Small intestine (tissue), 7 donors: ENCODE results near the gene KRT3. TPM values are rescaled to one million over a fixed set of nuclear protein-coding genes. Genes with fewer than 3 reads are reported as not detected.

Experiments
- DNase-seq, 2 donors: peaks; one replicate each; pipeline versions ENCODE4 v3.0.0 to v3.0.0-alpha.2; 2013
- FAIRE-seq: peaks from 2 replicates; lab custom pipeline; 2012; peaks lifted over from hg19 to GRCh38; lab: Jason Lieb, UNC
- H3K27ac ChIP-seq, 3 donors: one replicate each; pipeline ENCODE4 v1.5.1; 2013; ENCODE audit warnings: low read length in 2 of 3, mild to moderate bottlenecking in 2 of 3, control low read depth in 1 of 3, inconsistent platforms in 1 of 3, low read depth in 1 of 3, moderate library complexity in 1 of 3
- H3K27me3 ChIP-seq, 3 donors: one replicate each; pipeline ENCODE4 v1.6.1; 2013; ENCODE audit warnings: low read length in 3 of 3, inconsistent platforms in 1 of 3; ENCODE audit not compliant: control insufficient read depth in 3 of 3, insufficient read depth in 3 of 3
- H3K36me3 ChIP-seq, 3 donors: one replicate each; pipeline ENCODE4 v1.6.1; 2013; ENCODE audit warnings: low read length in 3 of 3, inconsistent platforms in 1 of 3, low read depth in 1 of 3, mild to moderate bottlenecking in 1 of 3, moderate library complexity in 1 of 3; ENCODE audit not compliant: control insufficient read depth in 3 of 3, insufficient read depth in 2 of 3
- H3K4me1 ChIP-seq, 3 donors: one replicate each; pipeline ENCODE4 v1.6.1; 2013; ENCODE audit warnings: low read length in 2 of 3, inconsistent platforms in 1 of 3, low read depth in 1 of 3, mild to moderate bottlenecking in 1 of 3, moderate library complexity in 1 of 3; ENCODE audit not compliant: control insufficient read depth in 3 of 3, insufficient read depth in 2 of 3
- H3K4me3 ChIP-seq, 3 donors: one replicate each; pipeline ENCODE4 v1.5.1; 2013; ENCODE audit warnings: low read length in 3 of 3, control low read depth in 1 of 3, inconsistent platforms in 1 of 3, low read depth in 1 of 3, mild to moderate bottlenecking in 1 of 3, moderate library complexity in 1 of 3
- H3K9me3 ChIP-seq, 2 donors: one replicate each; pipeline ENCODE4 v1.6.1; 2013; ENCODE audit warnings: low read depth in 1 of 2, low read length in 1 of 2; ENCODE audit not compliant: control insufficient read depth in 2 of 2, insufficient read depth in 1 of 2
- WGBS, 3 donors: extraction: QIAGEN DNeasy Blood & Tissue Kit; methylation state at CpG; one replicate each; pipeline ENCODE4 v1.1.7; 2013; 5-methylcytosine and 5-hydroxymethylcytosine counted together
- polyA plus RNA-seq, 4 donors: library from polyadenylated mRNA; stranded (reverse) in 3 of 4; unstranded in 1 of 4; fragments of 200-250 nt in 3 of 4; fragments of 120-200 nt in 1 of 4; gene quantifications; one replicate each; pipeline versions ENCODE4 v1.2.1 to v1.2.3, GENCODE V29; 2013
- donor health status: healthy with polysubstance abuse.
- donor health status: control.
- donor health status: control.
- donor health status: Bipolar disorder and iron deficiency.
- donor health status: healthy.

KRT3 gene
- polyA plus RNA-seq, 4 donors: not detected

DNA sequence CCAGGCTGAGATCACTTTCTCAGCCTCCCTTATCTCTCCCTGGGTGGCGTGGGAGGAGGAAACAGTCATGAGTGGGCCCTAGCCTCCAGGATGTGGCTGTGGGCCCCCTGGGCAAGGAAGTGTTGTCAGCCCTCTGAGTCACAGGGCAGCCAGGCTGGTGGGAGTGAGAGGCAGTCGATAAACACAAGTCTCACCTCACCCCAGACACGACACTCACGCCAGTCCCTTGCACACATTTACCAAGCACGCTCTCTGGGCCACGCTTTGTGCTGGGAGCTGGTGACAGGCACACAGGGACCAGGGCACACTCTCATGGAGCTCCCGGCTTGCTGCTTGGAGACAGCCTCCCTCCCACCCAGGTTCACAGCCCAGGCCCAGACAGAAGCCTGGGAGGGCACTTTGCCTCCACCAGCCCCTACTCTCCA is 40.1 kb upstream of the KRT3 start:
- WGBS, 3 donors: 58 to 82% (median 63%) methylated on average over 7 of the region's 7 CpGs
- no peak overlapping the region for H3K4me3 ChIP-seq
- H3K4me1 ChIP-seq: peaks cover 0 to 4% (median 0%) of the 10 kb centered on the region in 3 donors
- FAIRE-seq: no peak
- H3K36me3 ChIP-seq: no peaks in the 10 kb centered on the region
- no peaks in the 10 kb centered on the region for H3K9me3 ChIP-seq
- H3K27me3 ChIP-seq: peaks cover 0 to 5% (median 2%) of the 10 kb centered on the region in 3 donors
- DNase-seq: no peak
- H3K27ac ChIP-seq: no peak overlapping the region

DNA sequence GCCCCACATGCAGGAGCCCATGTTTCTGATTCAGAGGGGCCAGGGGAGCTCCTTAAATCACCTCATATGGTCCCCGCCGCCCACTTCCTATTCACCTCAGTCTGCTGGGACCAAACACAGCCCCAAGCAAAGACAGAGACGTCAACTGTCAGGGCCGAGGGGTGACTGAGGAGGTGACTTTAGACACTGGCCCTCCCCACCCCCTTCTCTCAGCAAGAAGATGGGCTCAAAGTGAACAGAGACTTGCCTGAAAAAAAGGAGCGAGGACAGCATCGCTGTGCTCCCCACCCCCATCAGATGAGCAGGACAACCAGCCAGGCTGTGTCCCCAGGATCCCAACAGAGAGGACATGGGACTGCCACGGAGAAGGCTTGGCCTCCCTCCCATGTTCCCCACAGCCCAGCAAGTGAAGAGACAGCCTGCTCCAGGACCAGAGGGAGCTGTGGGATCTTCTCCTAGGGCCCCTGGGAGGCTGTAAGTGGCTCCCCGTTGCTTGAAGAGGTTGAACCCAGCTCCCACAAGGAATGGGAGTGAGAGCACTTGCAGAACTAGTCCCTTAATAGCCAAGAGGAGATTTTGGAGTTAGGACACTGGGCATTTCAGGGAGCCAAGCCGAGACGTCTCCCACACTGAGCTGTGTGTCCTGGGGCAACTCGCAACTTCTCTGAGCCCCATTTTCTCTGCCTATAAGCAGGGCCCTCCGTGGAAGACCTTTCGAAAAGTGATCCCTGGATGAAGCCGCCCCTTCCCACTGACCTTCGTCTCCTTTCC is 39.5 kb upstream of the KRT3 start:
- 76 to 82% (median 78%) methylated on average over 15 of the region's 15 CpGs for WGBS, 3 donors

DNA sequence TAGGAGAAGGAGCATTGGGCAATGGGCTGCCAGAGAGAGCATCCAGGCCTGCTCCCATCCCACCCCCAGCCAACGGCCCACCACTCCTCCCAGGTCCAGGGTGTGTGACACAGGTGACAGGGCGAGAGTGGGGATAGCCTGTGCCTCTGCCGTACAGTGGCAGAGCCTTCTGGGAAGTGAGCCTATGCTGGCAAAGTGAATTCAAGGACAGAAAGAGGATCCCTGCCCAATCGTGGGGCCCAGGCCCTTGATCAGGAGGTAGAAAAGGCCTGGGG is 38.7 kb upstream of the KRT3 start:
- Histone ChIP-seq H3K27ac (no peak overlapping the region), H3K4me3 (no peak overlapping the region), H3K9me3 (no peaks in the 10 kb centered on the region), H3K27me3 (peaks cover 0 to 3% (median 2%) of the 10 kb centered on the region in 3 donors), H3K36me3 (no peaks in the 10 kb centered on the region), H3K4me1 (peaks cover 0 to 4% (median 0%) of the 10 kb centered on the region in 3 donors)
- 51 to 68% (median 55%) methylated on average over 4 of the region's 4 CpGs for WGBS, 3 donors
- DNase-seq (no peak), FAIRE-seq (no peak)

More for the DNA sequence above, 39.5 kb upstream of the KRT3 start:
- Histone ChIP-seq H3K4me1 (peaks cover 0 to 4% (median 0%) of the 10 kb centered on the region in 3 donors), H3K27ac (no peak overlapping the region), H3K27me3 (peaks cover 0 to 3% (median 2%) of the 10 kb centered on the region in 3 donors), H3K4me3 (no peak overlapping the region), H3K36me3 (no peaks in the 10 kb centered on the region), H3K9me3 (no peaks in the 10 kb centered on the region)
- DNase-seq: no peak
- no peak for FAIRE-seq

DNA sequence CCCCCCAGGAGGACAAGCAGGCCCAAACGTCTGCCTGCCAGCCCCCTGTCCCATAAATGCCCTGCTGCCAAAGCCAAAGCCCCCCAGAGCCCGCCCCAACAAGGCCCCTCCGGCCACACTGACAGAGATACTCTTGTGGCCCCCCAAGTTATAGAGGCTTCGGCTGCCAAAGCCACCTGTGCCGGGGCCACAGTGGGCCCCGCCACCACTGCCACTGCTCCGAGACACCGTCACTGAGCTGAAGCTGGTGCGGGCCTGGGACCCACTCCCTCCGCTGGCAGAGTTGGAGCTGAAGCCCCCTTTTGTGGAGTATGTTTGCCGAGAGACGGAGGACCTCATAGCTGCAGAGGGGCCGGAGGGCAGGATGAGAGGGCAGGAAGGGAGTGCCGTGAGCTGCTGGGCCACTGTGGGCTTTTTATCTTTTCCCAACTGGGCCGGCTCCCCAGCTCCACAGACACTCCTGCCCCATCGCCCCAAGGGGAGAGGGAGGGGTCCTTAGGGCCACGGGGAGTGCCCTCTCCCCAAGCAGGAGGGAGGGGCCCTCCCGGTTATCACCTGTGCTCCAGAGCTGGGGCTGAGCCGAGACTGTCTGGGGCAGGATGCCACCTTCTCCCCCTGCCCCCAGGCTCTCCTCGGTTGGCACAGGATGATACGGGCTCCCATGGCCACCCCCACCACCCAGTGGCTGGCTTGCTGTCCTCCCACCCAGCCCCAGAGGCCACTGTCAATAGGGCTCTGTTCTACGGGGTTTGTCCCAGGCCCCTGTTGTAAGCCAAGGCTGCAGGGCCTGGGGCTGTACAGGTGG is 38.2 kb upstream of the KRT3 start, which contains the start of gene KRT79:
Gene KRT79 (minus strand): TSS at position 390 of the 805 bp plus-strand sequence. CDS start 51 bp downstream, at position 339.
- Histone ChIP-seq H3K36me3 (no peaks in the 10 kb centered on the region), H3K4me3 (no peak within 1 kb of the TSS), H3K27ac (no peak within 1 kb of the TSS), H3K4me1 (peaks cover 0 to 4% (median 0%) of the 10 kb centered on the region in 3 donors), H3K9me3 (no peaks in the 10 kb centered on the region), H3K27me3 (peaks cover 0 to 3% (median 2%) of the 10 kb centered on the region in 3 donors)
- 76 to 81% (median 76%) methylated on average over 20 to 22 of the region's 22 CpGs for WGBS, 3 donors
- DNase-seq (no peak), FAIRE-seq (no peak)

DNA sequence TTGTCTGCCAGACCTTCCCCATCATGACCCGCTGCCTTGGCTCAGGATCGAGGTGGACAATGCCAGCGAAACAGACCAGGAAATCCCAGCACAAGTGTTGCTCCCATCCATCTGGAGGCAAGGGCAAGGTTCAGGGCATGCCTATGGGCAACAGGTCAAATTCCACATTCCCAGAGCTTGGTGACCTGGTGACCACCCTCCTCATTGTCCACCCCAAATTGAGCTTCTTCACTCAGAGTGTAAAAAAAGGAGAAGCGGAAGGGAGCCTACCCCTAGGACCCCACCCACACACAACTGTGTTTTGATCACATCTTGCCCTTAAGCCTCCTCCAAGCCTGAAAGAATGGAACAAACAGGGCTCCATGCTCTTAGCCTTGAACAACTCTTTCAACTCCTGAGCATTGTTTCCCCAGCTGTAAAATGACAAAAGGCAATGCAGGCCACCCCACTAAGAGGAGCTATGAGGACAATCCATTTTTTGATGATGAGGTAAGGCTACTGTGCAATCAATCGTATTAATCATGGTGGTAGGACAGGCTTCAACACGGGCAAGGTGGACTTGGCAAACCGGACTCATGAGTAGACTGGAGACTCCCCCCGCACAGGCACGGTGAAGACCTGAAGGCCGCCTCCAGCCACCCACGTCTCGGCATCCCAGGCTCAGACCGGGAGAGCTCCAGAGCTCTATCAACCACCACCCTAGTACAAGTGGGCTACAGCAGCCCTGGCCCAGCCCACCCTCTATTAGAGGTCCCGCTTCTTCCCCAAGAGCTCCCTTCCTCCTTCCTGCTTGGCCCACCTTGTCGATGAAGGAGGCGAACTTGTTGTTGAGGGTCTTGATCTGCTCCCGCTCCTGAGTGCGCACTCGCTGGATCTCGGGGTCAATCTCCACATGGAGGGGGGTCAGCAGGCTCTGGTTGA is 37.3 kb upstream of the KRT3 start:
- Histone ChIP-seq H3K4me1 (peaks cover 0 to 4% (median 0%) of the 10 kb centered on the region in 3 donors), H3K9me3 (no peaks in the 10 kb centered on the region), H3K27ac (no peak overlapping the region), H3K36me3 (no peaks in the 10 kb centered on the region), H3K4me3 (no peak overlapping the region), H3K27me3 (peaks cover 0 to 3% (median 2%) of the 10 kb centered on the region in 3 donors)
- WGBS, 3 donors: 83 to 86% (median 84%) methylated on average over 17 to 20 of the region's 20 CpGs
- DNase-seq (peak; percentile 25 to 66), FAIRE-seq (no peak)

DNA sequence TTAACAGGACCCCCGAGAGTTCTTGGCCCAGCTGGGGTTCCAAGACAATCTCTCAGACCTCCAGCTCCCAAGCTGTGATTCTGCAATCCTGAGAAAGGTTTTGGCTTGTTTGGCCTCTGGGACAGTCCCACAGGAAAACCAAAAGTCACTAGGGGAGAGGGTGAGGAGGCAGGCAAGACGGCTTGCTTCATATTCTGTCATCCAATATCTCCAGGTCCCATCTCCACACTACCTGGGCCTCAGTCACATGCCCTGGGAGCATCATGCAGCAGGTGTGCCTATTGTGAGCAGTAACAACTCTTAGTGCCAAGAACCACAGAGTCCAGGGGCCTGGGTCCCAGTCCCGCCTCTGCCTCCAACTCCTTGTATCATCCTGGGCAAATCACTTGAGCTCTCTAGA is 36.5 kb upstream of the KRT3 start:
- H3K4me3 ChIP-seq: no peak overlapping the region
- H3K27ac ChIP-seq: no peak overlapping the region
- DNase-seq (no peak), FAIRE-seq (no peak)
- H3K36me3 ChIP-seq: no peaks in the 10 kb centered on the region
- H3K4me1 ChIP-seq: peaks cover 0 to 4% (median 0%) of the 10 kb centered on the region in 3 donors
- H3K9me3 ChIP-seq: no peaks in the 10 kb centered on the region
- peaks cover 0 to 2% (median 0%) of the 10 kb centered on the region in 3 donors for H3K27me3 ChIP-seq
- 56 to 65% (median 59%) methylated on average over 3 of the region's 3 CpGs for WGBS, 3 donors

DNA sequence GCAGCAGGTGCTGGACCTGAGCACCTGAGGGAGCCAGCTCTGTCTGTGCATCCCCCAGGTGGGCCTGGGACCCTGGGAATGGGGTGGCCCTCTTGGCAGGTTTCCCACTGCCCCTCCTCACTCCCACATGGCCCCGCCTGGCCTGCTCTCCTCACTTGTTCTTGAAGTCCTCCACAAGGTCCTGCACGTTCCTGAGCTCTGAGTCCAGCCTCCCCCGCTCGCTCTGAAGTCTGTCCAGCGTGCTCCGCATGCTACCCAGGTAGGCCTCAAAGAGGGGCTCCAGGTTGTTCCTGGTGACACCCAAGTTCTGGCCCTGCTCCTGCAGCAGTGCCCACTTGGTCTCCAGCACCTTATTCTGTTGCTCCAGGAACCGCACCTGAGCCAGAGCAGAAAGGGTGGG is 35.3 kb upstream of the KRT3 start:
- Histone ChIP-seq H3K4me3 (no peak overlapping the region), H3K9me3 (no peaks in the 10 kb centered on the region), H3K36me3 (no peaks in the 10 kb centered on the region), H3K27ac (no peak overlapping the region), H3K4me1 (peaks cover 0 to 4% (median 0%) of the 10 kb centered on the region in 3 donors), H3K27me3 (peaks cover 0 to 2% (median 0%) of the 10 kb centered on the region in 3 donors)
- FAIRE-seq: no peak
- DNase-seq: no peak
- WGBS, 3 donors: 84 to 90% (median 86%) methylated on average over 7 of the region's 7 CpGs
